Putamen (tissue), 1 donor: ENCODE measurements around the gene ETFB.

ENCODE experiments used
- DNase-seq: peaks from one replicate; pipeline ENCODE4 v3.0.0-alpha.2; 2016; ENCODE audit warnings: low spot score

ETFB gene

DNA sequence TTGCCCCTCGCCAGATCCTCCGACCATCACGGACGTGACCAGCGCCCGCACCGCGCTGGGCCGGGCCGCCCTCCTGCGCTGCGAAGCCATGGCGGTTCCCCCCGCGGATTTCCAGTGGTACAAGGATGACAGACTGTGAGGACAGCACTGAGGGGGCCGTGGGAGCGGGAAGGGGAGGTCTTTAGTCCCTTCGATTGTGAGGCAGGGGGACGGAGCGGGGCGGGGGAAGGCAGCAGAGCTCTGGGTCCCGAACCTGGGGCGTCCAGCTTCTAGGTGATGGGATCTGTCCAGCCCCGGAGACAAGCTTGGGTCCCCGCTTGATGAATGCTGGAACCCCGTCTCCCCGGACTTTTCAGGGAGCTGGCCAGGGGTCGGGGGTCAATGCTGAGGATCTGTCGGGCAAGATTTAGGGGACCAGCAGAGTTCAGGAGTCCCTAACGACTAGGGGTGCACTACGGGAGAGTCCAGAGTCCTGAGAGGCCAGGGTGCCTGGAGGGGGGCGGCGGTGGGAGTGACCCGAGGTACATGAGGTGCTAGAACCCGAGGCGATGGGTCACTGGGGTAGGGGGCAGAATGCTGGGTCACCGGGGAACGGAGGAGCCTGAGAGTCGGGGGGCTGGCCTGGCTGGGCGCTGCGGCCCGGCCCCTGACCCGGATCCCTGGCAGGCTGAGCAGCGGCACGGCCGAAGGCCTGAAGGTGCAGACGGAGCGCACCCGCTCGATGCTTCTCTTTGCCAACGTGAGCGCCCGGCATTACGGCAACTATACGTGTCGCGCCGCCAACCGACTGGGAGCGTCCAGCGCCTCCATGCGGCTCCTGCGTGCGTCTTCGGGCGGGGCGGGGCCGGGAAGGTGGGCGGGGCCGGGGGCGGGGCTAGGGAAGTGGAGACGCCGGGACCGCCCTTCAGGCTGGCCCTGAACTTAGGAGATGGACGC lies 38.9 kb downstream of the ETFB start:
- DNase-seq, result no peak

GRCh38 chr19:51326216-51327065 lies 39.7 kb downstream of the ETFB start:
- DNase-seq, result no peak

GRCh38 chr19:51325161-51325976 lies 40.8 kb downstream of the ETFB start:
- no peak for DNase-seq

GRCh38 chr19:51324167-51324481 lies 42.1 kb downstream of the ETFB start:
- no peak for DNase-seq

GRCh38 chr19:51323481-51324166 lies 42.6 kb downstream of the ETFB start:
- no peak for DNase-seq

DNA sequence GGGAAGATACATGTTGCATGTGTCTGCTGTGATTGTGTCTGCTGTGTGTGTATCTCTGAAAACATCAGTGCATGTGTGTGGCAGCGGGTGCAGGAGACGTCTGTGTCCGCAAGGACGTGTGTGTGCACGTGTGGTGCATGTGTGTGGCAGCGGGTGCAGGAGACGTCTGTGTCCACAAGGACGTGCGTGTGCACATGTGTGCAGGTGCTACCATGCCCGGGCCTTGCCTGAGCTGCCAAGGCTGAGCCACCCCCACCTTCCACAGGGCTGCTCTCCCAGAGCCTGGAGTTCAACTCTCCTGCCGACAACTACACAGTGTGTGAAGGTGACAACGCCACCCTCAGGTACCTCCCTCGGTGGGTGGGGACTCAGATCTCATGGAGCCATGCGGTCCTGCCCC lies 44.4 kb downstream of the ETFB start:
- no peak for DNase-seq

DNA sequence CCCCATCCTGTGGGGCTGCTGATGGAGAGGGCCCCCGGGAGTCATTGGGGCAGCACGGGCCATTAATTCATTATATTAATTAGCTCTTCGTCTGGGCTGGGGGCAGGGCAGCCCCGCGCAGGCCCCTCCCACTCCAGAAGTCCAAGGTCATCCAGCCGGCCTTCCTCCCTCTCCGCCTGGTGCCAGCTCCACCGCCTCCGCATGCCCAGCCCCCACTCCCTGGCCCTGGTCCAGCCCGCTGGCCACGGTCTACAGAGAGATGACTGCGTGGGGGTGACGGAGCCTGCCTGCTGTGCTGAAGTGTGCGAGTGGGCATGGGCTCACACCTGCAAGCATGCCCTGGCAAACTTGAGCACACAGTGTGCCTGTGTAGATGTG lies 45.9 kb downstream of the ETFB start:
- DNase-seq, result no peak

GRCh38 chr19:51319649-51320279 lies 46.4 kb downstream of the ETFB start:
- no peak for DNase-seq

- no peak for DNase-seq
Measured at GRCh38 chr19:51318687-51319648, 47.2 kb downstream of the ETFB start.

DNA sequence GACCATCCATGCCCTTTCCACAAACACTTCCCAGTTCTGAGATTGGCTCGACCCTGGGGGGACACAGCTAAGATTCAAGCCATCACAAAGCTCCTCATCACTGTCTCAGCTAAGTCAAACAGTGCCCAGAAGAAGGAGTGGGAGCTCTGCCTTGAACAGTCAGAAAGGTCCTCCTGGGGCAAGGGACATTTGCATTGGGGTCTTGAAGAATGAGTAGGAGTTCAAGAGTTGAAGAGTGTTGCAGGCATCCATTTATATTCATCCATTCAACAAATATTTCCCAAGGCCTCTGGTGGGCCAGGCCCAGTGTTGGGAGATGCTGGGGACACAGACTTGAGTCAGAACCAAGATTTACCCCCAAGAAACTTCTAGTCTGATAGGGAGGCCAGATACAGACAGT lies 48.2 kb downstream of the ETFB start:
- no peak for DNase-seq

DNA sequence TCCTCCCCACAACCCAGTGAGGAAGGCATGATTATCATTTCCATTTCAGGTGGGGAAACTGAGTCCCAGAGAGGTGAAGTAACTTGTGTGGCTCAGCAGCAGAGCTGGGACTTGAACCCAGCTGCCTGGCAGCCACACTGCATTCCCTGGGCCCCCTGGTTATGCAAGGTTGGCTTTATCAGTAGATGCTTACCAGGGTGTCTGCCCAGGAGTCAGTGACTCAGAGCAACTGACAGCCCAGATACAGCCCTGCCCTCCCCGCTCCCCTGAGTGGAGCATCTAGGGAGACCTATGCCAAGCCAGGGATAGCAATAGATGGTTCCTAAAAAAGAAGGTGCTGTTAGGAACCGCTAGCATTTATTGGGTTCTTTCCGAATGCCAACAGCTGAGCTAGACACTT lies 48.8 kb downstream of the ETFB start:
- no peak for DNase-seq

- no peak for DNase-seq
Measured at GRCh38 chr19:51316688-51317087, 49.5 kb downstream of the ETFB start.

GRCh38 chr19:51311351-51312257 lies 54.6 kb downstream of the ETFB start, which contains the start of gene IGLON5:
Gene IGLON5 (plus strand): TSS chr19:51311644. CDS start chr19:51311848, 204 bp downstream.
- no peak for DNase-seq

GRCh38 chr19:51305479-51305878 lies 60.7 kb downstream of the ETFB start:
- no peak for DNase-seq

DNA sequence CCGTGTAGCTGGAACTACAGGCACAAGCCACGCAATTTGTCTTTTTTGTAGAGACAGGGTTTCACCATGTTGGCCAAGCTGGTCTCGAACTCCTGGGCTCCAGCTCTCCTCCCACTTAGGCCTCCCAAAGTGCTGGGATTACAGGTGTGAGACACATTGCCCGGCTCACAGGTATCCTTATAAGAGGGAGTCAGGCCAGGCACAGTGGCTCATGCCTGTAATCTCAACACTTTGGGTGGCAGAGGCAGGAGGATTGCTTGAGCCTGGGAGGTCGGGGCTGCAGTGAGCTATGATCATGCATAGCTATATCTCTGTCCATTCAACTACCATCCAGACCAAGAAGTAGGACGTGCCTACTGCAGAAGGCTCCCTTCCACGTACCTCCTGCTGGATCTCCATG lies 64.9 kb downstream of the ETFB start:
- DNase-seq, result no peak

DNA sequence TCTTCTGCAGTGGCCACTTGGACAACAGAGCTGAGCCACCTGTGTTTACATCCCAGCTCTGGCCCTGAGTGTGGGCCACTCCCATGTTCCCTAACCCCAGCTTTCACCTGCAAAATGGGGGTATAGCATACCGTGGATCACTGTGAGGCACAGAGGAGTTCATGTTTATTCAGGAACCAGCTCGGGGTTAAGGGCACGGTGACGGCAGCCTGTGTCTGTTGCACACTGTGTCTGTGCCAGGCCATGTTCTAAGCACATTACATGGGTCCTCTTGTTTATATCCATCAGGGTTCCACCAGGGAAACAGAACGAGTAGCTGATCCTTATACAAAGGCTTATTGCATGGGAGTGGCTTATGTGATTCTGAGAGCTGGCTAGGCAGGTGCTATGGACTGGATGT lies 68.8 kb downstream of the ETFB start:
- no peak for DNase-seq

DNA sequence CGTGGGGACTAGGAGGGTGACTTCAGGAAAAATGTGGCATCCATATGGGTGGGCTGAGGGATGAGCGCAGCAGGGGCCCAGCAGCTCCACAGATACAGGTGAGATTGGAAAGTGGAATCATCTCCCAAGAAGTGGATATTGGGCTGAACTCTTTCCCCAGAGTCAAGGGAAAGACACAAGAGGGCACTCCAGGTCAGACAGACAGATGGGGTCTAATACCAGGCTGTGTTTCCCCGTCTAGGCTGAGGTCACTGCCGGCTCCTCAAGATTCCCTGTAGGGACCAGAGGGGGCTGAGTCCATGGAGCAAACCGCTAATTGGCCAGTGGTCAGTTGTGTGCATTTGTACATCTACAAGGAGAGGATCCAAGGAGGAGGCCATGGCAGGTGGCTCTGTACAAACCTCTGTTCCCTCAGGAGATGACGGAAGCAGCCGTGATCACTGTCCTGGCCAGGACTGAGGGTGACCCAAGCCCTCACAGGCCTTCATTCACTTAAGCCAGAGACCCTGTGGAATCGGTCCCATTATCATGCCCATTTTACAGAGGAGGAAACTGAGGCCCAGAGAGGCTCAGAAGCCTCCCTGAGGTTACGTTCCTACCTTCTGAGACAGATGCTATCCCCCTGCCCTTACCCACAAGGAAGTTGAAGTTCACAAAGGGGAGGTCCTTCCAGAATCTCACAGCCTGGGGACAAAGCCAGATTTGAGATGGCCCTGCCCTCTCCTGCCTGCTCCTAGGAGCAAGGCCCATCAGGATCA lies 69.7 kb downstream of the ETFB start:
- no peak for DNase-seq
